Activated CD4-positive, alpha-beta T cell treated with anti-CD3 and anti-CD28 coated beads, Interleukin-10, Interleukin-2, amounts not matched to agents 100 ng/mL and 50 ng/mL, durations not matched to agents 16 hours and 8 hours (primary cell): ENCODE data around the gene HNRNPA3.
"Not testable (repeated sequence)": the region's sequence is repeated elsewhere in the genome, so short reads cannot be mapped to it uniquely, and the experiment has no call there.

Experiments
- DNase-seq: peaks from one replicate; pipeline ENCODE4 v3.0.0-alpha.2; 2020

HNRNPA3 gene

GRCh38 chr2:177212106-177212890 is at the start of gene HNRNPA3:
Gene HNRNPA3 (plus strand): TSS chr2:177212794. CDS start chr2:177212800, 6 bp downstream.
- DNase-seq: peak; percentile 100

- DNase-seq: no peak
Observed at GRCh38 chr2:177164131-177164530, 48.5 kb upstream of the HNRNPA3 start.

- DNase-seq: peak; percentile 82
Observed at GRCh38 chr2:177164584-177165052, 48.0 kb upstream of the HNRNPA3 start.

- no peak for DNase-seq
Observed at GRCh38 chr2:177165061-177165583, 47.5 kb upstream of the HNRNPA3 start.

- DNase-seq: peak; percentile 31
Observed at GRCh38 chr2:177165721-177166711, 46.6 kb upstream of the HNRNPA3 start.

GRCh38 chr2:177169810-177170514 is 42.6 kb upstream of the HNRNPA3 start:
- peak; percentile 36 for DNase-seq

- DNase-seq: no peak
Observed at GRCh38 chr2:177171418-177171865, 41.2 kb upstream of the HNRNPA3 start.

GRCh38 chr2:177172034-177172880 is 40.3 kb upstream of the HNRNPA3 start:
- no peak for DNase-seq

- no peak for DNase-seq
Observed at GRCh38 chr2:177174486-177174885, 38.1 kb upstream of the HNRNPA3 start.

GRCh38 chr2:177175917-177176668 is 36.5 kb upstream of the HNRNPA3 start:
- DNase-seq: no peak

GRCh38 chr2:177178797-177179196 is 33.8 kb upstream of the HNRNPA3 start:
- DNase-seq: no peak

GRCh38 chr2:177179227-177179626 is 33.4 kb upstream of the HNRNPA3 start:
- DNase-seq: no peak

GRCh38 chr2:177179671-177180070 is 32.9 kb upstream of the HNRNPA3 start:
- not testable (repeated sequence) for DNase-seq

GRCh38 chr2:177180269-177181000 is 32.2 kb upstream of the HNRNPA3 start:
- no peak for DNase-seq

GRCh38 chr2:177183860-177184259 is 28.7 kb upstream of the HNRNPA3 start:
- DNase-seq: no peak

GRCh38 chr2:177184606-177185005 is 28.0 kb upstream of the HNRNPA3 start:
- no peak for DNase-seq

- not testable (repeated sequence) for DNase-seq
Observed at GRCh38 chr2:177186038-177186437, 26.6 kb upstream of the HNRNPA3 start.

GRCh38 chr2:177187631-177188312 is 24.8 kb upstream of the HNRNPA3 start:
- no peak for DNase-seq
